ENCODE results near the gene TAS2R19. TPM values are rescaled to one million over a fixed set of nuclear protein-coding genes. Genes with fewer than 3 reads are reported as not detected.

The TAS2R19 gene, protein sequence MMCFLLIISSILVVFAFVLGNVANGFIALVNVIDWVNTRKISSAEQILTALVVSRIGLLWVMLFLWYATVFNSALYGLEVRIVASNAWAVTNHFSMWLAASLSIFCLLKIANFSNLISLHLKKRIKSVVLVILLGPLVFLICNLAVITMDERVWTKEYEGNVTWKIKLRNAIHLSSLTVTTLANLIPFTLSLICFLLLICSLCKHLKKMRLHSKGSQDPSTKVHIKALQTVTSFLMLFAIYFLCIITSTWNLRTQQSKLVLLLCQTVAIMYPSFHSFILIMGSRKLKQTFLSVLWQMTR
- 0.81 and 2.3 TPM in 2 replicates for polyA plus RNA-seq

DNA sequence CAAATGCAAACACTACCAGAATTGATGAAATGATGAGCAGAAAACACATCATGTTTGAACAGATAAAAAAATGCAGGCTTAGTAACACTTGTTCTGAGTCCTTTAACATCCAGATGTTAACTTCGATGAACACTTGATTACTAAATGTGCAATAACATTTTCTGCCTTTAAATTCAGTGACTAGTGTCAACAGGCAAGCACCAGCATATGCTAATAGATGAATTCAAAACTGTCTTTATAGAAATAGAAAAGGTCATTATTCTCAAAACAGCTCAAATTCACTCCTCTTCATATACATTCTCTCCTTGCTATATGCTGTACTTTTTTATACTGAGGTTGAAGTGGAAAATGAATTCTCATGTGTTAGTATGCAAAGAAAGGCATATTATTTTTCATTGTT, at the start of gene TAS2R19:
Gene TAS2R19, minus strand, starts transcription at position 101 of the 400 bp plus-strand sequence. Its CDS starts 49 bp downstream, at position 52.

DNA sequence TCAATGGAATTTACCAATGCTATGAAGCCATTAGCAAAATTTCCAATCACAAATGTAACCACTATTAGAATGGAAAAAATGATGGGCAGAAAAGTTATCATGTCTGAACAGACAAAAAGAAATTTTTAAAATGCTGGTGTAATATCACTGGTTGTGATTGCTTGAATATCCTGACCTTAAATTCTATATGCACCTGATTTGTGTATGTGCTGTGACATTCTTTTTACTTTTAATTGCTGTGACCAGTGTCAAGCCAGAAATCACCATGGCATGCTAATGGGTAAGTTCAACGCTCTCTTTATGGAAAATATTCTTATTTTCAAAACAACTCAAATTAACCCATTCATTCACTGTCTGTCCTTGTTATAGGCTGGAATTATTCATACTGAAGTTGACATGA, 39.8 kb upstream of the TAS2R19 start, which contains the start of gene TAS2R46:
Gene TAS2R46, minus strand, starts transcription at position 101 of the 400 bp plus-strand sequence. Its CDS starts 0 bp downstream, at position 101.

DNA sequence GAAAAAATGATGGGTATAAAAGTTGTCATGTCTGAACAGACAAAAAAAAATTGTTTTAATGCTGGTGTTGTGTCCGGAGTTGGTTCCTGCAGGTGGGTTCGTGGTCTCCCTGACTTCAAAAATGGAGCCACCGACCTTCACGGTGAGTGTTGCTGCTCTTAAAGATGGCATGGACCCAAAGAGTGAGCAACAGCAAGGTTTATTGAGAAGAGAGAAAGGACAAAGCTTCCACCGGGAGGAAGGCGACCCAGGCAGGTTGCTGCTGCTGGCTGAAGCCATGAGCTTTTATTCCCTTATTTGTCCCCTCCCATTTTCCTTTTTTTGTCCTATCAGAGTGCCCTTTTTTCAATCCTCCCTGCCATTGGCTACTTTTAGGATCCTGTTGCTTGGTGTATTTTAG, 8.9 kb upstream of the TAS2R19 start, which contains the start of gene TAS2R31:
Gene TAS2R31, minus strand, starts transcription at position 101 of the 400 bp plus-strand sequence. Its CDS starts 72 bp downstream, at position 29.

GRCh38 chr12:10998204-10998603, 24.2 kb downstream of the TAS2R19 start, which contains the start of gene TAS2R20:
TSS of gene TAS2R20 (minus strand) at chr12:10998304. CDS start at chr12:10997875, 429 bp downstream.

GRCh38 chr12:10986812-10987211, 35.6 kb downstream of the TAS2R19 start, which contains the start of gene TAS2R50:
TSS of gene TAS2R50 (minus strand) at chr12:10986912. CDS start at chr12:10986860, 52 bp downstream.

Other genes with a start within 250 kb of the TAS2R19 start
- gene TAS2R7, start 220.0 kb downstream of the TAS2R19 start, polyA plus RNA-seq: 0.30 TPM in 1 of 2 replicates, not detected in the other
- gene TAS2R8, start 215.3 kb downstream of the TAS2R19 start, polyA plus RNA-seq: not detected in 2 replicates
- gene TAS2R9, start 212.5 kb downstream of the TAS2R19 start, polyA plus RNA-seq: not detected in 2 replicates
- 3.4 and 4.6 TPM in 2 replicates for gene TAS2R10, start 196.3 kb downstream of the TAS2R19 start, polyA plus RNA-seq
- gene PRR4, start 173.1 kb downstream of the TAS2R19 start, polyA plus RNA-seq: 17.7 and 22.1 TPM in 2 replicates
- gene PRH1, start 138.4 kb downstream of the TAS2R19 start, polyA plus RNA-seq: 31.6 and 47.9 TPM in 2 replicates
- gene TAS2R13, start 113.1 kb downstream of the TAS2R19 start, polyA plus RNA-seq: 0.20 and 0.54 TPM in 2 replicates
- gene PRH2, start 93.4 kb downstream of the TAS2R19 start, polyA plus RNA-seq: not detected in 2 replicates
- gene TAS2R14, start 83.4 kb downstream of the TAS2R19 start, polyA plus RNA-seq: 10.0 and 17.3 TPM in 2 replicates
- not detected in 2 replicates for gene TAS2R50, start 35.7 kb downstream of the TAS2R19 start, polyA plus RNA-seq
- gene TAS2R20, start 24.3 kb downstream of the TAS2R19 start, polyA plus RNA-seq: 0.87 TPM in 1 of 2 replicates, not detected in the other
- not detected in 2 replicates for gene TAS2R31, start 8.8 kb upstream of the TAS2R19 start, polyA plus RNA-seq
- gene TAS2R46, start 39.7 kb upstream of the TAS2R19 start, polyA plus RNA-seq: 2.0 TPM in 1 of 2 replicates, not detected in the other
- not detected in 2 replicates for gene TAS2R43, start 69.7 kb upstream of the TAS2R19 start, polyA plus RNA-seq
- gene TAS2R30, start 112.0 kb upstream of the TAS2R19 start, polyA plus RNA-seq: 0.32 and 0.52 TPM in 2 replicates
- 17.9 and 18.2 TPM in 2 replicates for gene SMIM10L1, start 148.6 kb upstream of the TAS2R19 start, polyA plus RNA-seq
- not detected in 2 replicates for gene TAS2R42, start 164.3 kb upstream of the TAS2R19 start, polyA plus RNA-seq
- gene PRB3, start 247.1 kb upstream of the TAS2R19 start, polyA plus RNA-seq: not detected in 2 replicates